HCT116 (cell line): Measurements from ENCODE around the gene TMPO.

Experiments
- CTCF ChIP-seq, 3 experiments: fragments of 200-600 bp in 1 of 3; sonication (generic) in 1 of 3; IDR thresholded peaks in 2 of 3; conservative IDR thresholded peaks in 1 of 3; 2 replicates each; pipeline ENCODE4 v1.5.1; 2012 to 2017; ENCODE audit warnings: low read depth in 2 of 3, low read length in 2 of 3, antibody characterized with exemption in 1 of 3, borderline replicate concordance in 1 of 3, control low read depth in 1 of 3, mild to moderate bottlenecking in 1 of 3, mixed read lengths in 1 of 3, mixed run types in 1 of 3, moderate library complexity in 1 of 3; ENCODE audit not compliant: insufficient read depth in 1 of 3
- EZH2 ChIP-seq: fragments of 200-600 bp; sonication (generic); IDR thresholded peaks from 2 replicates; pipeline ENCODE4 v1.6.1; 2017; ENCODE audit warnings: antibody characterized with exemption, mixed run types
- FOSL1 ChIP-seq: IDR thresholded peaks from 2 replicates; pipeline ENCODE4 v1.6.1; 2012; ENCODE audit warnings: low read depth
- YY1 ChIP-seq: IDR thresholded peaks from 2 replicates; pipeline ENCODE4 v1.6.1; 2011; ENCODE audit warnings: low read length, low read depth, moderate library complexity, mild to moderate bottlenecking; ENCODE audit not compliant: insufficient replicate concordance; ENCODE audit errors: extremely low read depth

- no peak for TF ChIP-seq CTCF (IDR thresholded peaks at IDR 0.05 in 2 of 3, conservative IDR thresholded peaks at IDR 0.05 in 1 of 3; ENCODE audit: borderline replicate concordance in 1 of 3, insufficient read depth in 1 of 3, low read depth in 2 of 3, low read length in 2 of 3)
- TF ChIP-seq YY1 = no peak
- TF ChIP-seq EZH2 = no peak
- no peak for TF ChIP-seq FOSL1
Measured at GRCh38 chr12:98478606-98479005, 36.8 kb upstream of the TMPO start.
